Adrenal gland (tissue), 12 donors: ENCODE measurements around the gene DHRS3. TPM values are rescaled to one million over a fixed set of nuclear protein-coding genes. Genes with fewer than 3 reads are reported as not detected.

Source experiments
- DNase-seq, 7 donors: peaks; one replicate each; pipeline ENCODE4 v3.0.0-alpha.2; 2019 to 2020
- H3K27ac ChIP-seq, 5 donors: fragments of 200-600 bp; sonication (generic) in 4 of 5; 1 replicate in 3 of 5; 2 replicates in 2 of 5; pipeline versions ENCODE4 v1.5.1 to v1.8.0; 2016 to 2020; ENCODE audit warnings: mild to moderate bottlenecking in 1 of 5
- H3K27me3 ChIP-seq: fragments of 200-600 bp; 2 replicates; pipeline ENCODE4 v1.8.0; 2021
- H3K36me3 ChIP-seq, 2 donors: fragments of 200-600 bp; replicated peaks in 1 of 2; 1 replicate in 1 of 2; 2 replicates in 1 of 2; pipeline versions ENCODE4 v1.5.1 to v1.8.0; 2018 to 2022
- H3K4me1 ChIP-seq, 2 donors: fragments of 200-600 bp; replicated peaks in 1 of 2; 1 replicate in 1 of 2; 2 replicates in 1 of 2; pipeline versions ENCODE4 v1.5.1 to v1.8.0; 2018 to 2021
- H3K4me3 ChIP-seq, 4 donors: fragments of 200-600 bp; sonication (generic) in 3 of 4; one replicate each; pipeline ENCODE4 v1.5.1; 2016 to 2018
- H3K9me3 ChIP-seq, 3 donors: fragments of 200-600 bp; sonication (generic) in 1 of 3; replicated peaks in 1 of 3; 1 replicate in 2 of 3; 2 replicates in 1 of 3; pipeline versions ENCODE4 v1.5.1 to v1.8.0; 2016 to 2021
- POLR2A ChIP-seq, 2 donors: fragments of 450-650 bp; IDR thresholded peaks; one replicate each; pipeline ENCODE4 v1.6.1; 2017; ENCODE audit warnings: antibody characterized with exemption in 2 of 2, mild to moderate bottlenecking in 2 of 2, moderate library complexity in 1 of 2
- WGBS, 4 donors: extraction: QIAGEN DNeasy Blood & Tissue Kit in 2 of 4; methylation state at CpG; one replicate each; pipeline versions ENCODE4 v1.1.5 to v1.1.7; 2013 to 2017; 5-methylcytosine and 5-hydroxymethylcytosine counted together
- intact Hi-C, 2 donors: fragments of 100-400 bp; cut with DNase I; formaldehyde crosslinking; loops; one replicate each; pipeline versions ENCODE4 v1.14.1 to v1.15.0; 2022 to 2023
- polyA plus RNA-seq, 3 donors: library from polyadenylated mRNA; stranded (reverse); fragments of 200-250 nt in 2 of 3; fragments of 350-450 nt in 1 of 3; fragmentation: Illumina TruSeq in 1 of 3; extraction: RNeasy Lipid Tissue Mini Kit (QIAGEN cat#74804) in 1 of 3; gene quantifications; one replicate each; pipeline ENCODE4 v1.2.3, GENCODE V29; 2013 to 2014
- total RNA-seq, 9 donors: library from RNA; depleted of rRNA in 4 of 9; stranded (reverse); fragments of >200 nt in 4 of 9; fragments of 120-200 nt in 1 of 9; fragmentation: NEBNext Ultra II Directional in 1 of 9; extraction: Animal tissue kit (Norgen Biotek cat#: 25700) in 1 of 9; gene quantifications; one replicate each; pipeline versions ENCODE4 v1.1.0 to v1.2.4, GENCODE V29; 2013 to 2023
- TF ChIP-seq, protein P1 (sequence below), 6 experiments: fragments of 450-650 bp in 4 of 6; fragments of 200-600 bp in 2 of 6; sonication (generic) in 1 of 6; IDR thresholded peaks; 1 replicate in 5 of 6; 2 replicates in 1 of 6; pipeline versions ENCODE4 v1.5.1 to v1.8.0; 2016 to 2021; ENCODE audit warnings: antibody characterized with exemption in 6 of 6, mild to moderate bottlenecking in 2 of 6, moderate library complexity in 1 of 6
- donor health status: healthy with polysubstance abuse.
- donor health status: Bipolar disorder and iron deficiency.
- donor health status: DM: yes; HTN: yes; CAD: no.
- donor health status: DM: no; HTN: no; CAD: no.
- donor health status: DM: no; HTN: no; CAD: no.
- donor health status: DM: yes; HTN: yes; CAD: no.

DHRS3 gene
- total and polyA plus RNA-seq, 12 donors, result 7.7 to 72.4 (median 41.3) TPM

DNA sequence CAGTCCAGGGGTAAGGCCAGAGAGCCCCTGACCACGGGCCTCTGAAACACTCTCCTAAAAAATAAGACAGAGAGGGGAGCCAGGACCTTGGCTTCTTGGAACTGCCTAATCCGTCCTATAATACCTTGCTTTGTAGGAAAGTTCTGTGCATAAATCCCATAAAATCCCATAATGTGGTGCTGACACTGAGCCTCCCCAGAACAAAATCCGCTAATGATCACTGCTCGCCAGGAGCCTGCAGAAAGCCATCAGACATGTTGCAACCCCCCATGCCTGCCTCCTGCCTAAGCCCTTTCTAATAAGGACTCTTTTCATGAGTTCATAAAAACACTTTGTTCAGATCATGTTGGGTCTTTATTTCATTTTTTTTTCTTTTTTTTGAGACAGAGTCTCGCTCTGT lies 9.3 kb upstream of the DHRS3 start:
- intact Hi-C loops, result no loop called here
- no peak for DNase-seq

GRCh38 chr1:12626888-12627287 lies 8.9 kb upstream of the DHRS3 start:
- 65 to 82% (median 70%) methylated on average over 4 of the region's 4 CpGs for WGBS, 4 donors
- intact Hi-C loops, result no loop called here
- H3K9me3 ChIP-seq, result no peaks in the 10 kb centered on the region
- H3K27ac ChIP-seq, result no peak overlapping the region
- H3K4me1 ChIP-seq, result peaks cover 0 to 1% of the 10 kb centered on the region in 2 donors
- no peak overlapping the region for H3K4me3 ChIP-seq
- no peaks in the 10 kb centered on the region for H3K27me3 ChIP-seq
- H3K36me3 ChIP-seq, result no peaks in the 10 kb centered on the region
- no peak for TF ChIP-seq POLR2A (IDR thresholded peaks at IDR 0.05)
- TF ChIP-seq, protein P1, sequence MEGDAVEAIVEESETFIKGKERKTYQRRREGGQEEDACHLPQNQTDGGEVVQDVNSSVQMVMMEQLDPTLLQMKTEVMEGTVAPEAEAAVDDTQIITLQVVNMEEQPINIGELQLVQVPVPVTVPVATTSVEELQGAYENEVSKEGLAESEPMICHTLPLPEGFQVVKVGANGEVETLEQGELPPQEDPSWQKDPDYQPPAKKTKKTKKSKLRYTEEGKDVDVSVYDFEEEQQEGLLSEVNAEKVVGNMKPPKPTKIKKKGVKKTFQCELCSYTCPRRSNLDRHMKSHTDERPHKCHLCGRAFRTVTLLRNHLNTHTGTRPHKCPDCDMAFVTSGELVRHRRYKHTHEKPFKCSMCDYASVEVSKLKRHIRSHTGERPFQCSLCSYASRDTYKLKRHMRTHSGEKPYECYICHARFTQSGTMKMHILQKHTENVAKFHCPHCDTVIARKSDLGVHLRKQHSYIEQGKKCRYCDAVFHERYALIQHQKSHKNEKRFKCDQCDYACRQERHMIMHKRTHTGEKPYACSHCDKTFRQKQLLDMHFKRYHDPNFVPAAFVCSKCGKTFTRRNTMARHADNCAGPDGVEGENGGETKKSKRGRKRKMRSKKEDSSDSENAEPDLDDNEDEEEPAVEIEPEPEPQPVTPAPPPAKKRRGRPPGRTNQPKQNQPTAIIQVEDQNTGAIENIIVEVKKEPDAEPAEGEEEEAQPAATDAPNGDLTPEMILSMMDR (IDR thresholded peaks at IDR 0.05), result no peak
- DNase-seq, result no peak

More for the DNA sequence above, 9.3 kb upstream of the DHRS3 start:
- TF ChIP-seq POLR2A (IDR thresholded peaks at IDR 0.05), result no peak
- TF ChIP-seq, protein P1 (IDR thresholded peaks at IDR 0.05), result no peak
- Histone ChIP-seq H3K4me1 (no peaks in the 10 kb centered on the region), H3K4me3 (no peak overlapping the region), H3K36me3 (no peaks in the 10 kb centered on the region), H3K9me3 (no peaks in the 10 kb centered on the region), H3K27me3 (no peaks in the 10 kb centered on the region), H3K27ac (no peak overlapping the region)
- 86 to 88% (median 86%) methylated on average over 5 of the region's 5 CpGs for WGBS, 4 donors

- Histone ChIP-seq H3K27me3 (no peaks in the 10 kb centered on the region), H3K36me3 (no peaks in the 10 kb centered on the region), H3K4me1 (peaks cover 0 to 11% of the 10 kb centered on the region in 2 donors), H3K27ac (no peak overlapping the region), H3K4me3 (no peak overlapping the region), H3K9me3 (no peaks in the 10 kb centered on the region)
- WGBS, 4 donors, result 79 to 86% (median 83%) methylated on average over 6 of the region's 6 CpGs
- no peak for DNase-seq
- TF ChIP-seq, protein P1 (IDR thresholded peaks at IDR 0.05), result no peak
- no peak for TF ChIP-seq POLR2A (IDR thresholded peaks at IDR 0.05)
- intact Hi-C loops, result no loop called here
Measured at GRCh38 chr1:12625276-12625675, 7.3 kb upstream of the DHRS3 start.

DNA sequence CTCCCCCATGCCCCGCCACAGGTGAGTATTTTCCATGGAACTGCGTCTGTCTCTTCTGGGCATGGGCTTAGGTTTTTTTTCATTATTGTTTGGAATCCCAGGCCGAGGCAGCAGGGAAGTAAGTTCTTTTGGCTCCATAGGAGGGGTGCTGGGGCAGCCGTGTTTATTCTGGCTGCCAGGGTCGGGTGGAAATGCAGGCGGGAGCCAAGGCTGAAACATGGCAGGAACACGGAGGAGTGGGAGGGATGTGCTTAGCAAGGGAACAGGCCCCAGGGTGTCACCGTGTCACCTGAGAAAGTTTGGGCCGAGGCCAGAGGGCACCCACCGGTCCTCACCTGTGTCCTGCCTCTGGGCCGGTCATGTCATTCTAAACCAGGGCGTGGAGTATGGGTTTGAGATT lies 4.5 kb upstream of the DHRS3 start:
- Histone ChIP-seq H3K36me3 (no peaks in the 10 kb centered on the region), H3K27ac (peak overlapping the region in 1 of 5 donors; percentile 25), H3K9me3 (no peaks in the 10 kb centered on the region), H3K27me3 (no peaks in the 10 kb centered on the region), H3K4me1 (peaks cover 6 to 22% of the 10 kb centered on the region in 2 donors), H3K4me3 (no peak overlapping the region)
- intact Hi-C loops, result loop anchor here in 1 of 2 donors (5.0 kb wide), 1 partner anchor 305 kb away; no protein-coding TSS in a partner anchor
- 76 to 78% (median 77%) methylated on average over 8 to 12 of the region's 12 CpGs for WGBS, 4 donors
- TF ChIP-seq POLR2A (IDR thresholded peaks at IDR 0.05), result no peak
- TF ChIP-seq, protein P1 (IDR thresholded peaks at IDR 0.05), result no peak
- no peak for DNase-seq
